ENCODE results near the gene HCRTR1. TPM values are rescaled to one million over a fixed set of nuclear protein-coding genes. Genes with fewer than 3 reads are reported as not detected.
A peak's percentile ranks its signal among the peaks of the same experiment; 100 is the strongest.

Gene HCRTR1
- polyA plus RNA-seq, 5 donors, result 0.09 to 0.26 (median 0.10) TPM; not detected in 1

GRCh38 chr1:31667065-31667785 lies 49.7 kb downstream of the HCRTR1 start:
- DNase-seq, result no peak

- no peak for DNase-seq
These were observed 50.9 kb downstream of the HCRTR1 start for GRCh38 chr1:31668303-31668883.

- DNase-seq, result no peak
These were observed 51.9 kb downstream of the HCRTR1 start for GRCh38 chr1:31669433-31669785.

- DNase-seq, result peak; percentile 78 to 80
These were observed 52.5 kb downstream of the HCRTR1 start for GRCh38 chr1:31669786-31670592.

GRCh38 chr1:31670593-31670964 lies 53.1 kb downstream of the HCRTR1 start:
- no peak for DNase-seq

- DNase-seq, result no peak
These were observed 53.7 kb downstream of the HCRTR1 start for GRCh38 chr1:31671147-31671546.

DNA sequence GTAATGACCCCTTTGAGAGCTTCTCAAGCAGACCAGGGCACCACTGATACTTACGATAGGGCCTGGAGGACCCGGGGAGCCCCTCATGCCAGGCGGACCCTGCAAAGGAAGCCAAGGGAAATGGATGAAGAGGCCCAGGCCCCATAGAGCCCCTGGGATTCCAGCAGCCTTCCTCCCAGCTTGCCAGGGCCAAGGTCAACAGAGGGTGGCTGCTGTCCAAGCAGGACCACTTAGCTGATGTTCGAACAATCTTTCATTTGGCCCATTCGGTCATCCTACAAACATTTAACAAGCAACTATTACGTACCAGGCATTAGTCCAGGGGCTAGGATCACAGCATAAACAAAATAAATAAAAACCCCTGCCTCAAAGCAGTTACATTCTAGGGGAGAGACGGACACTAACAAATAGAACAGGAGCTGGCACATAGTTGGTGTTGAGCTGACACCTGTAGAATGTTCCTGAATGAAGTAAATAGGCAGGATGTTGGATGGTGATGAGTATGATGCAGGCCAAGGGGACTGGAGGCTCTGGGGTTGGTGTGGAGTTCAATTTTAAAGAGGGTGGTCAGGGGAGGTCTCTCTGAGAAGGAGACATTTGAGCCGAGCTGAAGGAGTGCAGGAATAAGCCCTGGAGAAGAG lies 54.2 kb downstream of the HCRTR1 start:
- no peak for DNase-seq

DNA sequence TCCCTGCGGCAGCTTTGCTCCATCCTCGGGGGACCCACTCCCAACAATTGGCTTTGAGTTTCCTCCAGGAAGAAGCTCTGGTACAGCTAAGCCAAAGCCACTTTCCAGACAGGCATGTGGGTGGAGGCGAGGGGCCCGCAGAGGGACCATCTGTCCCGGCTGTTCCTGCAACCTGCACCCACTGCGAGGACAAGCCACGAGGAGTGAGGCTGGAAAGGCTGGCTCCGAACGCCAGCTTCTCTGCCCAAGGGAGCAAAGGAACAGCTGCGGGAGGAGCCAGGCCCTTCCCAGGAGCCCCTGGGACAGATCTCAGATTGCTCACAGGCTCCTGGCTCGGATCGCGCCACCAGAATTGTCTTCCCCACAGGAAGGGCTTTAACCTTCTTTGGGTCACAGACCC lies 55.5 kb downstream of the HCRTR1 start:
- DNase-seq, result no peak

GRCh38 chr1:31673433-31673832 lies 55.9 kb downstream of the HCRTR1 start:
- no peak for DNase-seq

DNA sequence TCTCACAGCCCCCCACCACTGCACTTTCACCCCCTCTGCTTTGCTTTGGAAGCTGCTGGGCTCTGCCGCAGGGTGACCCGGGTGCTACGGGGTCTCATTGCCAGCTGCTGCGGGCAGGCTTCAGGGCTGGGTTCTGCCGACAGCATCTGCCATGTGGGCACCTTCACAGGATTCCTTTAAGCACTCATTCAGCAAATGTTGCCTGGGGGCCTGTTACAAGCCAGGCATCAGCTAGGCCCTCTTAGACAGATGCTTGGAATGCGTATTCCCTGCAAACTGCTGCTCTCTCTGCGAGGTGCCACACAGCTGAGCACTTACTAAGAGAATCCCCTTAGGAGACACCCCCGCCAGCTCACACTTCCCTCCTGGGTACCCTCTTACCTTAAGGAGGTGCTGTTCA lies 57.1 kb downstream of the HCRTR1 start:
- DNase-seq, result no peak

GRCh38 chr1:31675161-31675560 lies 57.7 kb downstream of the HCRTR1 start:
- DNase-seq, result no peak

GRCh38 chr1:31675756-31676155 lies 58.3 kb downstream of the HCRTR1 start:
- DNase-seq, result no peak

Other genes with a start within 250 kb of the HCRTR1 start
- gene FABP3, start 244.6 kb upstream of the HCRTR1 start, polyA plus RNA-seq (ENCODE audit: insufficient read depth in 1 of 5, insufficient read length in 5 of 5, low replicate concordance in 1 of 5), result 10 to 100 TPM in 2 of 5 donors, 1 to 10 TPM in 3; 6.8 to 15.0 (median 8.5) TPM
- 10 to 100 TPM in 3 of 5 donors, 1 to 10 TPM in 2; 8.0 to 16.9 (median 14.4) TPM for gene SERINC2, start 204.5 kb upstream of the HCRTR1 start, polyA plus RNA-seq (ENCODE audit: insufficient read depth in 1 of 5, insufficient read length in 5 of 5, low replicate concordance in 1 of 5)
- gene TINAGL1, start 41.2 kb upstream of the HCRTR1 start, polyA plus RNA-seq (ENCODE audit: insufficient read depth in 1 of 5, insufficient read length in 5 of 5, low replicate concordance in 1 of 5), result 10 to 100 TPM; 32.2 to 51.7 (median 50.7) TPM
- 10 to 100 TPM; 58.4 to 68.4 (median 65.0) TPM for gene PEF1, start 27.2 kb downstream of the HCRTR1 start, polyA plus RNA-seq (ENCODE audit: insufficient read depth in 1 of 5, insufficient read length in 5 of 5, low replicate concordance in 1 of 5)
- 100 to 1,000 TPM in 4 of 5 donors, 10 to 100 TPM in 1; 99.7 to 160 (median 132) TPM for gene COL16A1, start 86.3 kb downstream of the HCRTR1 start, polyA plus RNA-seq (ENCODE audit: insufficient read depth in 1 of 5, insufficient read length in 5 of 5, low replicate concordance in 1 of 5)
- gene ADGRB2, start 146.7 kb downstream of the HCRTR1 start, polyA plus RNA-seq (ENCODE audit: insufficient read depth in 1 of 5, insufficient read length in 5 of 5, low replicate concordance in 1 of 5), result 10 to 100 TPM; 11.2 to 28.8 (median 16.6) TPM
- 1 to 10 TPM in 1 of 5 donors, under 1 TPM in 4; 0.29 to 1.1 (median 0.45) TPM for gene SPOCD1, start 198.3 kb downstream of the HCRTR1 start, polyA plus RNA-seq (ENCODE audit: insufficient read depth in 1 of 5, insufficient read length in 5 of 5, low replicate concordance in 1 of 5)